Left ventricle myocardium inferior (tissue), 1 donor: Measurements from ENCODE around the gene SNX9. TPM values are rescaled to one million over a fixed set of nuclear protein-coding genes. Genes with fewer than 3 reads are reported as not detected.
"Not testable (repeated sequence)": the region's sequence is repeated elsewhere in the genome, so short reads cannot be mapped to it uniquely, and the experiment has no call there.

ENCODE experiments used
- DNase-seq: peaks from one replicate; pipeline ENCODE4 v3.0.0-alpha.2; 2020
- H3K27ac ChIP-seq: fragments of 200-600 bp; replicated peaks from 2 replicates; pipeline ENCODE4 v1.8.0; 2021
- H3K27me3 ChIP-seq: fragments of 200-600 bp; 2 replicates; pipeline ENCODE4 v1.8.0; 2021; ENCODE audit warnings: low read depth
- H3K36me3 ChIP-seq: fragments of 200-600 bp; 2 replicates; pipeline ENCODE4 v1.8.0; 2021
- H3K4me1 ChIP-seq: fragments of 200-600 bp; 2 replicates; pipeline ENCODE4 v1.8.0; 2021
- H3K4me3 ChIP-seq: fragments of 200-600 bp; 2 replicates; pipeline ENCODE4 v1.8.0; 2021; ENCODE audit warnings: mild to moderate bottlenecking, moderate library complexity
- H3K9me3 ChIP-seq: fragments of 200-600 bp; replicated peaks from 2 replicates; pipeline ENCODE4 v1.8.0; 2021
- CTCF ChIP-seq: fragments of 200-600 bp; IDR thresholded peaks from 2 replicates; pipeline ENCODE4 v1.8.0; 2021; ENCODE audit warnings: antibody characterized with exemption, mild to moderate bottlenecking, borderline replicate concordance
- intact Hi-C: fragments of 100-400 bp; cut with micrococcal nuclease; formaldehyde crosslinking; loops from one replicate; pipeline ENCODE4 v1.11.0; 2022
- total RNA-seq: library from RNA; stranded (reverse); fragmentation: NEBNext Ultra II Directional; extraction: Animal tissue kit (Norgen Biotek cat#: 25700); gene quantifications from one replicate; pipeline ENCODE4 v1.2.1, GENCODE V29; 2021
- donor health status: DM: no; HTN: yes; CAD: no; lungs with severe emphysema.

The SNX9 gene
- total RNA-seq, 1 donor from 2014 or later = 31.9 TPM

GRCh38 chr6:157937318-157937717 lies 114.3 kb downstream of the SNX9 start:
- no peaks in the 10 kb centered on the region for H3K9me3 ChIP-seq
- no peaks in the 10 kb centered on the region for H3K4me1 ChIP-seq
- H3K27ac ChIP-seq = no peak overlapping the region
- no peaks in the 10 kb centered on the region for H3K27me3 ChIP-seq
- H3K4me3 ChIP-seq = no peak overlapping the region
- peaks cover 98% of the 10 kb centered on the region for H3K36me3 ChIP-seq
- intact Hi-C loops = no loop called here
- no peak for DNase-seq
- TF ChIP-seq CTCF = no peak

GRCh38 chr6:157937916-157938315 lies 114.9 kb downstream of the SNX9 start:
- intact Hi-C loops = no loop called here
- Histone ChIP-seq H3K4me1 (no peaks in the 10 kb centered on the region), H3K27me3 (no peaks in the 10 kb centered on the region), H3K27ac (no peak overlapping the region), H3K36me3 (peaks cover 98% of the 10 kb centered on the region), H3K9me3 (no peaks in the 10 kb centered on the region), H3K4me3 (no peak overlapping the region)
- DNase-seq = no peak
- TF ChIP-seq CTCF = no peak

GRCh38 chr6:157940375-157941036 lies 117.5 kb downstream of the SNX9 start:
- H3K9me3 ChIP-seq, H3K4me3 ChIP-seq, H3K27me3 ChIP-seq, intact Hi-C loops, H3K4me1 ChIP-seq, H3K27ac ChIP-seq, DNase-seq: not testable (repeated sequence)
- peaks cover 98% of the 10 kb centered on the region for H3K36me3 ChIP-seq

GRCh38 chr6:157941101-157941863 lies 118.2 kb downstream of the SNX9 start:
- intact Hi-C loops = no loop called here

GRCh38 chr6:157942351-157942750 lies 119.3 kb downstream of the SNX9 start:
- no peaks in the 10 kb centered on the region for H3K27me3 ChIP-seq
- no peak overlapping the region for H3K4me3 ChIP-seq
- DNase-seq = no peak
- no peak for TF ChIP-seq CTCF
- H3K4me1 ChIP-seq = no peaks in the 10 kb centered on the region
- intact Hi-C loops = no loop called here
- no peak overlapping the region for H3K27ac ChIP-seq
- H3K9me3 ChIP-seq = no peaks in the 10 kb centered on the region
- H3K36me3 ChIP-seq = peaks cover 83% of the 10 kb centered on the region

More at GRCh38 chr6:157941101-157941863, 118.2 kb downstream of the SNX9 start:
- no peaks in the 10 kb centered on the region for H3K27me3 ChIP-seq
- H3K36me3 ChIP-seq = peaks cover 93% of the 10 kb centered on the region
- H3K4me1 ChIP-seq = no peaks in the 10 kb centered on the region
- H3K9me3 ChIP-seq = no peaks in the 10 kb centered on the region
- no peak for DNase-seq
- no peak overlapping the region for H3K4me3 ChIP-seq
- TF ChIP-seq CTCF = no peak
- H3K27ac ChIP-seq = no peak overlapping the region
